GM23338 (cell line): Measurements from ENCODE around the gene MKKS. TPM values are rescaled to one million over a fixed set of nuclear protein-coding genes. Genes with fewer than 3 reads are reported as not detected.
"Not testable (repeated sequence)": the region's sequence is repeated elsewhere in the genome, so short reads cannot be mapped to it uniquely, and the experiment has no call there.

Experiments used
- ATAC-seq: fragments of 200-7000 bp; cut with Tn5 transposase; 3 replicates; pipeline ENCODE4 v1.9.1; 2020
- DNase-seq: peaks from one replicate; pipeline ENCODE4 v3.0.0-alpha.2; 2015; ENCODE audit warnings: low spot score
- H2AFZ ChIP-seq: fragments of 200-600 bp; sonication (generic); 2 replicates; pipeline ENCODE4 v1.8.0; 2016; ENCODE audit warnings: antibody characterized with exemption, mild to moderate bottlenecking, moderate library complexity
- H3F3A ChIP-seq: fragments of 200-600 bp; sonication (generic); replicated peaks from 2 replicates; pipeline ENCODE4 v1.8.0; 2017; ENCODE audit warnings: antibody characterized with exemption, mixed run types, low read depth
- H3K27ac ChIP-seq: fragments of 200-600 bp; sonication (generic); 2 replicates; pipeline ENCODE4 v1.6.1; 2016; ENCODE audit warnings: low read depth
- H3K27me3 ChIP-seq: fragments of 200-600 bp; sonication (generic); 2 replicates; pipeline ENCODE4 v1.8.0; 2016; ENCODE audit warnings: mild to moderate bottlenecking, mixed run types, moderate library complexity; ENCODE audit not compliant: insufficient read depth
- H3K36me3 ChIP-seq: fragments of 200-600 bp; sonication (generic); 2 replicates; pipeline ENCODE4 v1.8.0; 2016; ENCODE audit warnings: mild to moderate bottlenecking; ENCODE audit not compliant: insufficient read depth
- H3K4me1 ChIP-seq: fragments of 200-600 bp; sonication (generic); 2 replicates; pipeline ENCODE4 v1.8.0; 2016; ENCODE audit warnings: mild to moderate bottlenecking, moderate library complexity; ENCODE audit not compliant: insufficient read depth
- H3K4me2 ChIP-seq: fragments of 200-600 bp; sonication (generic); 2 replicates; pipeline ENCODE4 v1.7.1; 2017; ENCODE audit warnings: mixed run types
- H3K4me3 ChIP-seq: fragments of 200-600 bp; sonication (generic); 2 replicates; pipeline ENCODE4 v1.6.1; 2016; ENCODE audit warnings: mixed run types
- H3K79me2 ChIP-seq: fragments of 200-600 bp; sonication (generic); replicated peaks from 2 replicates; pipeline ENCODE4 v1.8.0; 2017; ENCODE audit warnings: mild to moderate bottlenecking; ENCODE audit not compliant: insufficient read depth
- H3K9me2 ChIP-seq: fragments of 200-600 bp; sonication (generic); 2 replicates; pipeline ENCODE4 v1.8.0; 2017; ENCODE audit not compliant: insufficient read depth
- H4K20me1 ChIP-seq: fragments of 200-600 bp; sonication (generic); replicated peaks from 2 replicates; pipeline ENCODE4 v1.8.0; 2017; ENCODE audit warnings: mild to moderate bottlenecking; ENCODE audit not compliant: insufficient read depth
- H3K27ac Mint-ChIP-seq: 2 replicates; pipeline ENCODE4 v1.8.0; 2020; ENCODE audit warnings: inconsistent platforms, mild to moderate bottlenecking, moderate library complexity, mixed read lengths
- H3K27me3 Mint-ChIP-seq: 3 replicates; pipeline ENCODE4 v1.8.0; 2022; ENCODE audit warnings: low read depth, mild to moderate bottlenecking, moderate library complexity, mixed read lengths, inconsistent platforms; ENCODE audit not compliant: insufficient read depth, poor library complexity
- H3K36me3 Mint-ChIP-seq: 3 replicates; pipeline ENCODE4 v1.8.0; 2021; ENCODE audit warnings: low read depth, mild to moderate bottlenecking, inconsistent platforms, moderate library complexity, mixed read lengths
- H3K4me1 Mint-ChIP-seq: 3 replicates; pipeline ENCODE4 v1.8.0; 2020; ENCODE audit warnings: mild to moderate bottlenecking, inconsistent platforms, mixed read lengths
- H3K4me3 Mint-ChIP-seq: 3 replicates; pipeline ENCODE4 v1.8.0; 2021; ENCODE audit warnings: moderate library complexity, mild to moderate bottlenecking, inconsistent platforms, mixed read lengths
- H3K9me3 Mint-ChIP-seq: 3 replicates; pipeline ENCODE4 v1.8.0; 2020; ENCODE audit warnings: moderate library complexity, mild to moderate bottlenecking, inconsistent platforms, mixed read lengths
- EZH2 ChIP-seq: fragments of 200-600 bp; sonication (generic); IDR thresholded peaks from one replicate; pipeline ENCODE4 v1.8.0; 2017; ENCODE audit warnings: antibody characterized with exemption, mild to moderate bottlenecking, low read depth; ENCODE audit not compliant: unreplicated experiment
- EZH2phosphoT487 ChIP-seq: fragments of 200-600 bp; sonication (generic); IDR thresholded peaks from one replicate; pipeline ENCODE4 v1.8.1; 2018; ENCODE audit warnings: antibody characterized with exemption; ENCODE audit not compliant: unreplicated experiment
- JUNB ChIP-seq: IDR thresholded peaks from one replicate; pipeline ENCODE4 v1.6.1; 2016; ENCODE audit warnings: antibody characterized with exemption; ENCODE audit not compliant: unreplicated experiment
- NANOG ChIP-seq: IDR thresholded peaks from 2 replicates; pipeline ENCODE4 v1.6.1; 2016; ENCODE audit warnings: antibody characterized with exemption, borderline replicate concordance
- STAT1 ChIP-seq: IDR thresholded peaks from one replicate; pipeline ENCODE4 v1.6.1; 2016; ENCODE audit warnings: antibody characterized with exemption; ENCODE audit not compliant: unreplicated experiment
- ZNF114 ChIP-seq: fragments of 250-450 bp; sonication (Bioruptor Pico); IDR thresholded peaks from 2 replicates; pipeline ENCODE4 v1.5.0; 2020; ENCODE audit warnings: mild to moderate bottlenecking, moderate library complexity
- ZNF331 ChIP-seq: fragments of 250-450 bp; sonication (Bioruptor Pico); IDR thresholded peaks from 2 replicates; pipeline ENCODE4 v1.5.0; 2020; ENCODE audit warnings: low read depth, mild to moderate bottlenecking, moderate library complexity
- polyA plus RNA-seq: library from polyadenylated mRNA; unstranded; fragments of >200 nt; fragmentation: Nextera tagmentation; extraction: Ambion mirVana; gene quantifications from 2 replicates; pipeline ENCODE4 v1.2.1, GENCODE V29; 2016
- total RNA-seq: library from RNA; depleted of rRNA; stranded (reverse); fragments of >200 nt; shearing (Covaris generic); gene quantifications from 2 replicates; pipeline ENCODE4 v1.2.3, GENCODE V29; 2014
- TF ChIP-seq, protein P1 (sequence below): IDR thresholded peaks from 2 replicates; pipeline ENCODE4 v1.6.1; 2016; ENCODE audit warnings: antibody characterized with exemption

Gene MKKS
- total and polyA plus RNA-seq, 2 experiments from 2014 or later: 13.4 to 16.7 TPM

DNA sequence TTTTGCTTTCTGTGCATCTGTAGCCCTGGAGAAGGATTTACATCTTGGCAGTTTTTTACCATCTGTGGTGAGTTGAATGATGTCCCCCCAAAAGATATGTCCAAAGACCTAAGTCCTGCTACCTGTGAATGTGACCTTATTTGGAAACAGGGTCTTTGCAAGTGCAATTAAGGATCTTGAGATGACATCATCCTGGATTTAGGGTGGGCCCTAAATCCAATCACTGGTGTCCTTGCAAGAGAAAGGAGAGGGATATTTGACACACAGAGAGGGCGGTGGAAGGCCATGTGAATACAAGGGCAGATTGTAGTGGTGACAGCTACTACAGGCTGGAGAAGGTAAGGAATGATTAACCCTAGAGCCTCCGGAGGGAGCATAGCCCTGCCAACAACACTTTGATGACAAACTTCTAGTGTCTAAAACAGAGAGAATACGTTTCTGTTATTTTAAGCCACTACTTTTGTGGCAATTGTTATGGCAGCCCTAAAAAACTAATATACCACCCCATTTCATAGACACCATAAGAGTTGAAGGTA, 35.1 kb downstream of the MKKS start:
- H3K36me3 ChIP-seq: no peaks in the 10 kb centered on the region
- Mint-ChIP-seq H3K36me3 (peaks cover 3% of the 10 kb centered on the region; the same call in 2 of the 3 replicates), H3K4me1 (no peaks in the 10 kb centered on the region), H3K9me3 (peaks cover 11% of the 10 kb centered on the region), H3K4me3 (no peak overlapping the region), H3K27ac (no peak overlapping the region), H3K27me3 (peaks cover 7% of the 10 kb centered on the region)
- DNase-seq: peak; percentile 7
- no peaks in the 10 kb centered on the region for H3F3A ChIP-seq
- peak; percentile 41; the same call in 1 of the 3 replicates for ATAC-seq
- no peaks in the 10 kb centered on the region for H4K20me1 ChIP-seq
- no peaks in the 10 kb centered on the region for H3K4me1 ChIP-seq
- TF ChIP-seq ZNF114 (CRISPR knock-in tag): no peak
- TF ChIP-seq JUNB: no peak
- TF ChIP-seq, protein P1, sequence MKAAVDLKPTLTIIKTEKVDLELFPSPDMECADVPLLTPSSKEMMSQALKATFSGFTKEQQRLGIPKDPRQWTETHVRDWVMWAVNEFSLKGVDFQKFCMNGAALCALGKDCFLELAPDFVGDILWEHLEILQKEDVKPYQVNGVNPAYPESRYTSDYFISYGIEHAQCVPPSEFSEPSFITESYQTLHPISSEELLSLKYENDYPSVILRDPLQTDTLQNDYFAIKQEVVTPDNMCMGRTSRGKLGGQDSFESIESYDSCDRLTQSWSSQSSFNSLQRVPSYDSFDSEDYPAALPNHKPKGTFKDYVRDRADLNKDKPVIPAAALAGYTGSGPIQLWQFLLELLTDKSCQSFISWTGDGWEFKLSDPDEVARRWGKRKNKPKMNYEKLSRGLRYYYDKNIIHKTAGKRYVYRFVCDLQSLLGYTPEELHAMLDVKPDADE: no peak
- TF ChIP-seq ZNF331: no peak
- TF ChIP-seq EZH2phosphoT487: no peak
- no peak for TF ChIP-seq STAT1
- TF ChIP-seq NANOG: no peak
- TF ChIP-seq EZH2: no peak
- no peaks in the 10 kb centered on the region for H3K27me3 ChIP-seq
- H3K4me2 ChIP-seq: no peak overlapping the region
- H3K79me2 ChIP-seq: no peaks in the 10 kb centered on the region
- H2AFZ ChIP-seq: no peak overlapping the region
- no peak overlapping the region for H3K27ac ChIP-seq
- H3K4me3 ChIP-seq: no peak overlapping the region
- H3K9me2 ChIP-seq: peaks cover 3% of the 10 kb centered on the region; the same call in 1 of the 2 replicates

GRCh38 chr20:10394752-10395151, 39.3 kb downstream of the MKKS start:
- not testable (repeated sequence) for H3K4me1 ChIP-seq, H3F3A ChIP-seq, H3K4me3 ChIP-seq, H4K20me1 ChIP-seq, H3K36me3 ChIP-seq, H3K9me2 ChIP-seq, ATAC-seq, H3K4me1 Mint-ChIP-seq, DNase-seq, H3K27ac ChIP-seq, H3K27ac Mint-ChIP-seq, H3K27me3 Mint-ChIP-seq, H3K36me3 Mint-ChIP-seq, H3K4me2 ChIP-seq, H3K4me3 Mint-ChIP-seq, H3K27me3 ChIP-seq, H2AFZ ChIP-seq, H3K79me2 ChIP-seq
- peaks cover 20% of the 10 kb centered on the region for H3K9me3 Mint-ChIP-seq

- H3K4me1 ChIP-seq: no peaks in the 10 kb centered on the region
- H3K27me3 ChIP-seq: no peaks in the 10 kb centered on the region
- Mint-ChIP-seq H3K4me1 (no peaks in the 10 kb centered on the region), H3K9me3 (peaks cover 28% of the 10 kb centered on the region), H3K36me3 (peaks cover 11% of the 10 kb centered on the region; the same call in 2 of the 3 replicates), H3K27me3 (peaks cover 5% of the 10 kb centered on the region), H3K4me3 (no peak overlapping the region), H3K27ac (no peak overlapping the region)
- no peaks in the 10 kb centered on the region for H3K79me2 ChIP-seq
- no peak overlapping the region for H3K27ac ChIP-seq
- no peak overlapping the region for H3K4me2 ChIP-seq
- no peaks in the 10 kb centered on the region for H3F3A ChIP-seq
- ATAC-seq (no peak), DNase-seq (no peak)
- H2AFZ ChIP-seq: 0 out of 2 replicates have a peak overlapping the region, but pooled peaks have one; percentile 18
- H3K36me3 ChIP-seq: no peaks in the 10 kb centered on the region; the same call in 1 of the 2 replicates
- H3K4me3 ChIP-seq: no peak overlapping the region
- no peak for TF ChIP-seq STAT1
- no peak for TF ChIP-seq NANOG
- H3K9me2 ChIP-seq: peaks cover 4% of the 10 kb centered on the region; the same call in 1 of the 2 replicates
- H4K20me1 ChIP-seq: no peaks in the 10 kb centered on the region
These were observed 43.3 kb downstream of the MKKS start for GRCh38 chr20:10390709-10391108.
